GM12878 (cell line): ENCODE results near the gene PCSK1. TPM values are rescaled to one million over a fixed set of nuclear protein-coding genes. Genes with fewer than 3 reads are reported as not detected.

Experiments used
- ATAC-seq: fragments of 200-7000 bp; cut with Tn5 transposase; 3 replicates; pipeline ENCODE4 v1.9.1; 2020; ENCODE audit warnings: mild to moderate bottlenecking, moderate library complexity
- BruUV-seq: library from RNA; stranded (reverse); fragments of 400-500 nt; replicated peaks from 2 replicates; lab custom pipeline; 2021; lab: Mats Ljungman, UMichigan
- CTCF ChIA-PET: fragments of 300-600 bp; sonication (Branson Sonifier 250); formaldehyde crosslinking; extraction: SDS; loops from one replicate; lab custom pipeline; 2021; ENCODE audit warnings: inconsistent platforms; lab: Yijun Ruan, JAX
- POLR2A ChIA-PET: fragments of 350-600 bp; formaldehyde crosslinking; extraction: SDS; loops from one replicate; lab custom pipeline; 2021; ENCODE audit warnings: inconsistent platforms; lab: Charles Lee
- RAD21 ChIA-PET: fragments of 300-600 bp; sonication (Branson Sonifier 250); formaldehyde crosslinking; loops from one replicate; lab custom pipeline; 2023; ENCODE audit warnings: antibody characterized with exemption; ENCODE audit not compliant: unreplicated experiment; lab: Charles Lee
- SMC1A ChIA-PET: fragments of 300-600 bp; sonication (Branson Sonifier 250); formaldehyde crosslinking; loops from one replicate; lab custom pipeline; 2023; ENCODE audit not compliant: unreplicated experiment, uncharacterized antibody; lab: Charles Lee
- DNase-seq: peaks from one replicate; pipeline ENCODE4 v3.0.0-alpha.2; 2011; ENCODE audit warnings: low read depth, low spot score
- FAIRE-seq: peaks from 3 replicates; lab custom pipeline; 2011; peaks lifted over from hg19 to GRCh38; lab: Jason Lieb, UNC
- H2AFZ ChIP-seq: 2 replicates; pipeline ENCODE4 v1.6.0; 2011; ENCODE audit warnings: low read depth, low read length, control low read depth; ENCODE audit not compliant: control insufficient read depth
- H3K27ac ChIP-seq: 2 replicates; pipeline ENCODE4 v1.5.1; 2011; ENCODE audit warnings: control low read depth; ENCODE audit not compliant: control insufficient read depth, insufficient read depth
- H3K27me3 ChIP-seq, 2 experiments: replicated peaks in 1 of 2; 2 replicates each; pipeline versions ENCODE4 v1.6.0 to v1.6.1; 2011; ENCODE audit warnings: low read length in 1 of 2; ENCODE audit not compliant: control insufficient read depth in 2 of 2, insufficient read depth in 2 of 2
- H3K36me3 ChIP-seq, 2 experiments: 2 replicates each; pipeline ENCODE4 v1.5.1; 2011; ENCODE audit warnings: low read length in 1 of 2; ENCODE audit not compliant: control insufficient read depth in 2 of 2, insufficient read depth in 2 of 2
- H3K4me1 ChIP-seq: 2 replicates; pipeline ENCODE4 v1.6.1; 2011; ENCODE audit warnings: mild to moderate bottlenecking, low read length, moderate library complexity, mixed read lengths; ENCODE audit not compliant: control insufficient read depth, insufficient read depth
- H3K4me2 ChIP-seq: 2 replicates; pipeline ENCODE4 v1.6.0; 2011; ENCODE audit warnings: control low read depth; ENCODE audit not compliant: control insufficient read depth, insufficient read depth
- H3K4me3 ChIP-seq: fragments of 200-600 bp; sonication (generic); 2 replicates; pipeline ENCODE4 v1.5.1; 2016
- H3K79me2 ChIP-seq: 2 replicates; pipeline ENCODE4 v1.6.0; 2011; ENCODE audit warnings: low read length; ENCODE audit not compliant: control insufficient read depth, insufficient read depth
- H3K9ac ChIP-seq: 2 replicates; pipeline ENCODE4 v1.8.0; 2011; ENCODE audit warnings: low read length, control low read depth, mixed read lengths; ENCODE audit not compliant: control insufficient read depth, insufficient read depth
- H3K9me3 ChIP-seq: replicated peaks from 3 replicates; pipeline ENCODE4 v1.5.1; 2011; ENCODE audit warnings: mild to moderate bottlenecking, low read length; ENCODE audit not compliant: control insufficient read depth, insufficient read depth
- H4K20me1 ChIP-seq: 2 replicates; pipeline ENCODE4 v1.6.0; 2011; ENCODE audit not compliant: control insufficient read depth, insufficient read depth
- RCOR1 ChIP-seq: conservative IDR thresholded peaks from 2 replicates; pipeline ENCODE4 v1.6.1; 2012; ENCODE audit warnings: low read depth, low read length, improper control_type of control experiment
- ZNF274 ChIP-seq: IDR thresholded peaks from one replicate; pipeline ENCODE4 v1.8.0; 2011; ENCODE audit not compliant: insufficient read length, insufficient read depth
- WGBS: methylation state at CpG from one replicate; pipeline ENCODE4 v1.1.6; 2016; ENCODE audit warnings: low lambda C conversion rate; ENCODE audit not compliant: insufficient replicate concordance, insufficient coverage; ENCODE audit errors: missing lambda C conversion rate; 5-methylcytosine and 5-hydroxymethylcytosine counted together
- in situ Hi-C: fragments of 300-500 bp; cut with MboI; formaldehyde crosslinking; loops from 9 replicates; pipeline ENCODE4 v1.14.3; 2018; ENCODE audit warnings: mixed read lengths
- intact Hi-C: fragments of 100-400 bp; cut with micrococcal nuclease; formaldehyde crosslinking; loops from one replicate; pipeline ENCODE4 v1.14.2; 2022; ENCODE audit not compliant: unreplicated experiment
- polyA plus RNA-seq, 11 experiments: library from polyadenylated mRNA; depleted of rRNA in 4 of 11; unstranded in 6 of 11; stranded (reverse) in 5 of 11; fragments of >200 nt; fragmentation: Nextera tagmentation in 4 of 11; fragmentation: Illumina TruSeq in 1 of 11; extraction: Ambion mirVana in 4 of 11; extraction: Trizol in 1 of 11; gene quantifications; 1 replicate in 1 of 11; 2 replicates in 10 of 11; pipeline versions ENCODE4 v1.2.1 to v1.2.3, GENCODE V29; 2011 to 2016; ENCODE audit warnings: inconsistent platforms in 2 of 11, missing spikeins in 2 of 11, low read depth in 1 of 11
- total RNA-seq, 4 experiments: library from RNA; depleted of rRNA in 3 of 4; stranded (reverse); fragments of >200 nt in 3 of 4; fragmentation: Illumina TruSeq in 1 of 4; extraction: Trizol in 1 of 4; gene quantifications; 2 replicates each; pipeline versions ENCODE4 v1.2.1 to v1.2.3, GENCODE V29; 2013 to 2021
- TF ChIP-seq, protein P1 (sequence below): IDR thresholded peaks from 2 replicates; pipeline ENCODE4 v1.6.1; 2012; ENCODE audit warnings: mild to moderate bottlenecking, low read depth, low read length

Gene PCSK1
- total and polyA plus RNA-seq, 10 of the 15 experiments (the other 5 are each of a cell fraction or from before 2014, with no cell fraction given) = 0.03 to 0.24 (median 0.07) TPM; not detected in 4

GRCh38 chr5:96434201-96434645, 1.2 kb upstream of the PCSK1 start:
- FAIRE-seq = peak; percentile 68
- ATAC-seq = peak; percentile 84

More at GRCh38 chr5:96434201-96434645, 1.2 kb upstream of the PCSK1 start:
- CTCF ChIA-PET = interaction anchor here (1.1 to 1.3 kb wide), 2 partner anchors 91 to 98 kb away, joined by 3 to 4 read pairs; no protein-coding TSS in a partner anchor
- H3K36me3 ChIP-seq = no peaks in the 10 kb centered on the region
- no TSS peak for BruUV-seq
- H4K20me1 ChIP-seq = no peaks in the 10 kb centered on the region
- POLR2A ChIA-PET = no interaction called here
- H3K4me2 ChIP-seq = no peak overlapping the region
- H3K79me2 ChIP-seq = no peaks in the 10 kb centered on the region
- no peak overlapping the region for H3K9ac ChIP-seq
- H3K9me3 ChIP-seq = no peaks in the 10 kb centered on the region; the same call in 2 of the 3 replicates
- RAD21 ChIA-PET = interaction anchor here (1.1 to 1.3 kb wide), 2 partner anchors 200 to 526 kb away, joined by 3 read pairs; no protein-coding TSS in a partner anchor
- TF ChIP-seq RCOR1 = 0 out of 2 replicates have a peak, but pooled peaks have one; percentile 36
- TF ChIP-seq ZNF274 = no peak
- TF ChIP-seq, protein P1, sequence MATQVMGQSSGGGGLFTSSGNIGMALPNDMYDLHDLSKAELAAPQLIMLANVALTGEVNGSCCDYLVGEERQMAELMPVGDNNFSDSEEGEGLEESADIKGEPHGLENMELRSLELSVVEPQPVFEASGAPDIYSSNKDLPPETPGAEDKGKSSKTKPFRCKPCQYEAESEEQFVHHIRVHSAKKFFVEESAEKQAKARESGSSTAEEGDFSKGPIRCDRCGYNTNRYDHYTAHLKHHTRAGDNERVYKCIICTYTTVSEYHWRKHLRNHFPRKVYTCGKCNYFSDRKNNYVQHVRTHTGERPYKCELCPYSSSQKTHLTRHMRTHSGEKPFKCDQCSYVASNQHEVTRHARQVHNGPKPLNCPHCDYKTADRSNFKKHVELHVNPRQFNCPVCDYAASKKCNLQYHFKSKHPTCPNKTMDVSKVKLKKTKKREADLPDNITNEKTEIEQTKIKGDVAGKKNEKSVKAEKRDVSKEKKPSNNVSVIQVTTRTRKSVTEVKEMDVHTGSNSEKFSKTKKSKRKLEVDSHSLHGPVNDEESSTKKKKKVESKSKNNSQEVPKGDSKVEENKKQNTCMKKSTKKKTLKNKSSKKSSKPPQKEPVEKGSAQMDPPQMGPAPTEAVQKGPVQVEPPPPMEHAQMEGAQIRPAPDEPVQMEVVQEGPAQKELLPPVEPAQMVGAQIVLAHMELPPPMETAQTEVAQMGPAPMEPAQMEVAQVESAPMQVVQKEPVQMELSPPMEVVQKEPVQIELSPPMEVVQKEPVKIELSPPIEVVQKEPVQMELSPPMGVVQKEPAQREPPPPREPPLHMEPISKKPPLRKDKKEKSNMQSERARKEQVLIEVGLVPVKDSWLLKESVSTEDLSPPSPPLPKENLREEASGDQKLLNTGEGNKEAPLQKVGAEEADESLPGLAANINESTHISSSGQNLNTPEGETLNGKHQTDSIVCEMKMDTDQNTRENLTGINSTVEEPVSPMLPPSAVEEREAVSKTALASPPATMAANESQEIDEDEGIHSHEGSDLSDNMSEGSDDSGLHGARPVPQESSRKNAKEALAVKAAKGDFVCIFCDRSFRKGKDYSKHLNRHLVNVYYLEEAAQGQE = peak; percentile 97
- H3K4me1 ChIP-seq = peaks cover 8% of the 10 kb centered on the region; the same call in 1 of the 2 replicates
- DNase-seq = no peak
- in situ Hi-C loops (no loop called here), intact Hi-C loops (loop anchor here (10.0 kb wide), 1 partner anchor 509 kb away; no protein-coding TSS in a partner anchor)
- H3K4me3 ChIP-seq = no peak overlapping the region
- no peak overlapping the region for H2AFZ ChIP-seq
- H3K27me3 ChIP-seq = peaks cover 0 to 10% of the 10 kb centered on the region in 2 experiments; a peak in 2 of 4 replicates
- WGBS = 2% methylated on average over 11 of the region's 11 CpGs
- SMC1A ChIA-PET = interaction anchor here (0.6 to 1.6 kb wide), 4 partner anchors 12 to 1486 kb away, joined by 3 to 5 read pairs (median 4); no protein-coding TSS in a partner anchor
- no peak overlapping the region for H3K27ac ChIP-seq
